H9 (cell line): ENCODE data around the gene BPIFA1. TPM values are rescaled to one million over a fixed set of nuclear protein-coding genes. Genes with fewer than 3 reads are reported as not detected.

Experiments used
- DNase-seq: peaks from one replicate; pipeline ENCODE4 v3.0.0-alpha.2; 2017
- H2AFZ ChIP-seq: one replicate; pipeline ENCODE4 v1.6.1; 2013; ENCODE audit warnings: mild to moderate bottlenecking, low read length, control low read depth, moderate library complexity
- H2AK5ac ChIP-seq: 2 replicates; pipeline ENCODE4 v1.6.1; 2013; ENCODE audit warnings: low read length, control low read depth, mixed read lengths; ENCODE audit not compliant: insufficient read length
- H2BK120ac ChIP-seq: one replicate; pipeline ENCODE4 v1.6.1; 2013; ENCODE audit warnings: low read depth, mild to moderate bottlenecking, low read length, control low read depth, inconsistent platforms; ENCODE audit not compliant: poor library complexity, severe bottlenecking
- H2BK12ac ChIP-seq: 2 replicates; pipeline ENCODE4 v1.6.1; 2013; ENCODE audit warnings: low read length, control low read depth, mixed read lengths, low read depth; ENCODE audit not compliant: insufficient read length
- H2BK15ac ChIP-seq: 2 replicates; pipeline ENCODE4 v1.6.1; 2013; ENCODE audit warnings: low read depth, low read length, control low read depth
- H2BK20ac ChIP-seq: one replicate; pipeline ENCODE4 v1.6.1; 2013; ENCODE audit warnings: low read depth, mild to moderate bottlenecking, low read length, control low read depth, inconsistent platforms; ENCODE audit not compliant: poor library complexity, severe bottlenecking
- H2BK5ac ChIP-seq: 2 replicates; pipeline ENCODE4 v1.6.1; 2013; ENCODE audit warnings: low read length, control low read depth, mixed read lengths; ENCODE audit not compliant: insufficient read length
- H3K14ac ChIP-seq: 2 replicates; pipeline ENCODE4 v1.6.1; 2013; ENCODE audit warnings: low read length, control low read depth; ENCODE audit not compliant: insufficient read depth
- H3K18ac ChIP-seq: 2 replicates; pipeline ENCODE4 v1.6.1; 2013; ENCODE audit warnings: low read depth, mild to moderate bottlenecking, mixed read lengths, low read length, control low read depth; ENCODE audit not compliant: insufficient read length
- H3K23ac ChIP-seq: 2 replicates; pipeline ENCODE4 v1.6.1; 2013; ENCODE audit warnings: low read length, control low read depth, mixed read lengths, low read depth; ENCODE audit not compliant: insufficient read length
- H3K23me2 ChIP-seq: 2 replicates; pipeline ENCODE4 v1.6.1; 2013; ENCODE audit warnings: low read depth, mild to moderate bottlenecking, mixed read lengths, low read length, control low read depth; ENCODE audit not compliant: insufficient read length, poor library complexity, severe bottlenecking
- H3K27ac ChIP-seq: 2 replicates; pipeline ENCODE4 v1.5.1; 2013; ENCODE audit warnings: low read length, control low read depth, mixed read lengths, low read depth; ENCODE audit not compliant: insufficient read length
- H3K27me3 ChIP-seq: 2 replicates; pipeline ENCODE4 v1.6.1; 2013; ENCODE audit warnings: low read length, control low read depth, inconsistent platforms; ENCODE audit not compliant: insufficient read depth
- H3K4ac ChIP-seq: 2 replicates; pipeline ENCODE4 v1.6.1; 2013; ENCODE audit warnings: low read depth, mild to moderate bottlenecking, control low read depth, inconsistent platforms, low read length, moderate library complexity
- H3K4me1 ChIP-seq: 2 replicates; pipeline ENCODE4 v1.6.1; 2013; ENCODE audit warnings: low read length, control low read depth, inconsistent platforms; ENCODE audit not compliant: insufficient read depth
- H3K4me2 ChIP-seq: 2 replicates; pipeline ENCODE4 v1.6.1; 2013; ENCODE audit warnings: low read length, control low read depth, mixed read lengths; ENCODE audit not compliant: insufficient read length, insufficient read depth
- H3K56ac ChIP-seq: 2 replicates; pipeline ENCODE4 v1.6.1; 2013; ENCODE audit warnings: low read depth, mild to moderate bottlenecking, mixed read lengths, low read length, control low read depth; ENCODE audit not compliant: insufficient read length
- H3K79me1 ChIP-seq: 2 replicates; pipeline ENCODE4 v1.6.1; 2013; ENCODE audit warnings: low read depth, mild to moderate bottlenecking, moderate library complexity, low read length, control low read depth, inconsistent platforms; ENCODE audit not compliant: insufficient read depth, poor library complexity, severe bottlenecking
- H3K79me2 ChIP-seq: 2 replicates; pipeline ENCODE4 v1.6.1; 2013; ENCODE audit warnings: low read length, control low read depth, inconsistent platforms; ENCODE audit not compliant: insufficient read depth
- H3K9ac ChIP-seq: 2 replicates; pipeline ENCODE4 v1.6.1; 2013; ENCODE audit warnings: low read length, control low read depth, mixed read lengths; ENCODE audit not compliant: insufficient read length; ENCODE audit errors: extremely low read depth
- H3K9me3 ChIP-seq: one replicate; pipeline ENCODE4 v1.6.1; 2013; ENCODE audit warnings: low read depth, low read length, inconsistent platforms; ENCODE audit not compliant: control insufficient read depth
- H3T11ph ChIP-seq: one replicate; pipeline ENCODE4 v1.6.1; 2013; ENCODE audit warnings: mild to moderate bottlenecking, low read length, control low read depth, inconsistent platforms
- H4K20me1 ChIP-seq: one replicate; pipeline ENCODE4 v1.6.1; 2013; ENCODE audit not compliant: control insufficient read depth, insufficient read length, insufficient read depth
- H4K5ac ChIP-seq: 2 replicates; pipeline ENCODE4 v1.6.1; 2013; ENCODE audit warnings: low read depth, mild to moderate bottlenecking, mixed read lengths, low read length, control low read depth; ENCODE audit not compliant: insufficient read length
- H4K8ac ChIP-seq: replicated peaks from 2 replicates; pipeline ENCODE4 v1.6.1; 2013; ENCODE audit warnings: low read length, control low read depth, mixed read lengths, low read depth; ENCODE audit not compliant: insufficient read length
- H4K91ac ChIP-seq: 2 replicates; pipeline ENCODE4 v1.6.1; 2013; ENCODE audit warnings: low read depth, mild to moderate bottlenecking, moderate library complexity, mixed read lengths, low read length, control low read depth; ENCODE audit not compliant: insufficient read length
- H3K27ac Mint-ChIP-seq, 3 experiments: 2 replicates in 2 of 3; 3 replicates in 1 of 3; pipeline ENCODE4 v1.8.0; 2020 to 2021; ENCODE audit warnings: mixed read lengths in 3 of 3, mild to moderate bottlenecking in 1 of 3, moderate library complexity in 1 of 3
- H3K27me3 Mint-ChIP-seq: 2 replicates; pipeline ENCODE4 v1.8.0; 2021; ENCODE audit warnings: low read depth, mild to moderate bottlenecking, moderate library complexity, mixed read lengths
- H3K36me3 Mint-ChIP-seq, 3 experiments: 2 replicates in 2 of 3; 3 replicates in 1 of 3; pipeline ENCODE4 v1.8.0; 2020 to 2021; ENCODE audit warnings: low read depth in 3 of 3, mixed read lengths in 3 of 3; ENCODE audit not compliant: insufficient read depth in 1 of 3
- H3K4me1 Mint-ChIP-seq, 2 experiments: 2 replicates each; pipeline ENCODE4 v1.8.0; 2020; ENCODE audit warnings: mixed read lengths in 2 of 2
- H3K4me3 Mint-ChIP-seq, 2 experiments: 2 replicates in 1 of 2; 3 replicates in 1 of 2; pipeline ENCODE4 v1.8.0; 2020 to 2021; ENCODE audit warnings: mild to moderate bottlenecking in 2 of 2, mixed read lengths in 2 of 2, moderate library complexity in 1 of 2
- H3K9me3 Mint-ChIP-seq, 2 experiments: 2 replicates in 1 of 2; 3 replicates in 1 of 2; pipeline ENCODE4 v1.8.0; 2020; ENCODE audit warnings: mild to moderate bottlenecking in 2 of 2, mixed read lengths in 2 of 2, moderate library complexity in 1 of 2
- WGBS: extraction: QIAGEN DNeasy Blood & Tissue Kit; methylation state at CpG from one replicate; pipeline ENCODE4 v1.1.7; 2013; ENCODE audit warnings: missing lambda C conversion rate, low lambda C conversion rate, mixed read lengths; ENCODE audit not compliant: insufficient read length; ENCODE audit errors: extremely low coverage; 5-methylcytosine and 5-hydroxymethylcytosine counted together
- total RNA-seq: library from RNA; stranded (reverse); gene quantifications from 2 replicates; pipeline ENCODE4 v1.2.1, GENCODE V29; 2021
- TF ChIP-seq, protein P1 (sequence below): fragments of 200-600 bp; sonication (generic); conservative IDR thresholded peaks from 3 replicates; pipeline ENCODE4 v1.8.0; 2021; ENCODE audit warnings: antibody characterized with exemption, mild to moderate bottlenecking

Gene BPIFA1
- total RNA-seq, 1 experiment from 2014 or later = not detected

DNA sequence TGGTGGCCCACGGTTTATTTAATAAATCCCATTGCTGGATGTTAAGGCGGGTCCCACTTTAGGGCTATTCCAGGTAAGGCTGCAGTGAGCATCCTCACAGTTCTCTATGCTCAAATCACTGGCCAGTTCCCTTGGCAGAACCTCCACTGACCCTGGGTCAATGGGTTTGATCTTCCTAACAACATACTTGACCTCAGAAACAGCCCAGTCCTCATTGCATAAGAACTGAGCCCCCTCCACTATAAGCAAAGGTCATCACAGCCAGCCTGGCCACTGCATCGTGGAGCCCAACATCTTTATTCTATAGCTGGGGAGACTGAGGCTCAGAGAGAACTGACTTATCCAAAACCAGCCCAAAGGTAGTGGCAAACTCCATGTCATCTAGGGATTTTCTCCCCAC, 42.9 kb downstream of the BPIFA1 start:
- Histone ChIP-seq H3K56ac (no peak overlapping the region), H4K91ac (no peak overlapping the region), H3K14ac (no peak overlapping the region), H4K5ac (no peak overlapping the region), H2AK5ac (no peak overlapping the region), H3K9ac (no peak overlapping the region), H2BK12ac (no peak overlapping the region), H3T11ph (no peak overlapping the region), H3K23ac (no peak overlapping the region), H3K27me3 (no peaks in the 10 kb centered on the region), H3K4me1 (no peaks in the 10 kb centered on the region; the same call in 1 of the 2 replicates), H2BK5ac (no peak overlapping the region), H3K18ac (no peak overlapping the region), H2BK20ac (no peak overlapping the region), H3K4me2 (no peak overlapping the region), H3K9me3 (no peaks in the 10 kb centered on the region), H4K20me1 (peaks cover 2% of the 10 kb centered on the region), H3K79me2 (no peaks in the 10 kb centered on the region), H3K4ac (no peak overlapping the region), H3K27ac (no peak overlapping the region), H2AFZ (no peak overlapping the region), H3K79me1 (no peaks in the 10 kb centered on the region), H4K8ac (no peak overlapping the region), H2BK15ac (no peak overlapping the region), H2BK120ac (no peak overlapping the region), H3K23me2 (no peaks in the 10 kb centered on the region)
- H3K36me3 Mint-ChIP-seq = no peaks in the 10 kb centered on the region
- TF ChIP-seq, protein P1, sequence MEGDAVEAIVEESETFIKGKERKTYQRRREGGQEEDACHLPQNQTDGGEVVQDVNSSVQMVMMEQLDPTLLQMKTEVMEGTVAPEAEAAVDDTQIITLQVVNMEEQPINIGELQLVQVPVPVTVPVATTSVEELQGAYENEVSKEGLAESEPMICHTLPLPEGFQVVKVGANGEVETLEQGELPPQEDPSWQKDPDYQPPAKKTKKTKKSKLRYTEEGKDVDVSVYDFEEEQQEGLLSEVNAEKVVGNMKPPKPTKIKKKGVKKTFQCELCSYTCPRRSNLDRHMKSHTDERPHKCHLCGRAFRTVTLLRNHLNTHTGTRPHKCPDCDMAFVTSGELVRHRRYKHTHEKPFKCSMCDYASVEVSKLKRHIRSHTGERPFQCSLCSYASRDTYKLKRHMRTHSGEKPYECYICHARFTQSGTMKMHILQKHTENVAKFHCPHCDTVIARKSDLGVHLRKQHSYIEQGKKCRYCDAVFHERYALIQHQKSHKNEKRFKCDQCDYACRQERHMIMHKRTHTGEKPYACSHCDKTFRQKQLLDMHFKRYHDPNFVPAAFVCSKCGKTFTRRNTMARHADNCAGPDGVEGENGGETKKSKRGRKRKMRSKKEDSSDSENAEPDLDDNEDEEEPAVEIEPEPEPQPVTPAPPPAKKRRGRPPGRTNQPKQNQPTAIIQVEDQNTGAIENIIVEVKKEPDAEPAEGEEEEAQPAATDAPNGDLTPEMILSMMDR = no peak
- H3K27me3 Mint-ChIP-seq = peaks cover 11% of the 10 kb centered on the region
- no peak for DNase-seq
- WGBS = no CpG with 5 or more reads among the region's 3 CpGs
- H3K9me3 Mint-ChIP-seq = no peaks in the 10 kb centered on the region
- H3K4me1 Mint-ChIP-seq = peaks cover 17 to 30% of the 10 kb centered on the region in 2 experiments
- H3K4me3 Mint-ChIP-seq = no peak overlapping the region
- no peak overlapping the region for H3K27ac Mint-ChIP-seq
